K562 (cell line): ENCODE measurements around the gene OR2C3. TPM values are rescaled to one million over a fixed set of nuclear protein-coding genes. Genes with fewer than 3 reads are reported as not detected.
"Not testable (repeated sequence)": the region's sequence is repeated elsewhere in the genome, so short reads cannot be mapped to it uniquely, and the experiment has no call there.

Source experiments
- ATAC-seq: fragments of 200-7000 bp; cut with Tn5 transposase; 3 replicates; pipeline ENCODE4 v1.9.1; 2020; ENCODE audit warnings: moderate library complexity
- BruUV-seq: library from RNA; stranded (reverse); fragments of 400-500 nt; replicated peaks from 2 replicates; lab custom pipeline; 2021; lab: Mats Ljungman, UMichigan
- CTCF ChIA-PET: fragments of 300-600 bp; formaldehyde crosslinking; extraction: SDS; loops from one replicate; lab custom pipeline; 2021; ENCODE audit warnings: low intra/inter-chr PET ratio; lab: Yijun Ruan, JAX
- POLR2A ChIA-PET: fragments of 300-600, 350-650 bp; sonication (Branson Sonifier 250); formaldehyde crosslinking; extraction: SDS; loops from one replicate; lab custom pipeline; 2021; ENCODE audit warnings: antibody characterized with exemption, inconsistent platforms; lab: Yijun Ruan, JAX
- DNase-seq, 4 experiments: peaks; one replicate each; pipeline versions ENCODE4 v3.0.0 to v3.0.0-alpha.2; 2011 to 2018; ENCODE audit warnings: low spot score in 3 of 4, mixed read lengths in 3 of 4; ENCODE audit errors: extremely low read depth in 1 of 4
- FAIRE-seq: peaks from 2 replicates; lab custom pipeline; 2011; peaks lifted over from hg19 to GRCh38; lab: Jason Lieb, UNC
- H2AFZ ChIP-seq: 2 replicates; pipeline ENCODE4 v1.6.0; 2011; ENCODE audit warnings: low read depth, low read length, control low read depth, inconsistent platforms
- H3K27ac ChIP-seq: fragments of 200-600 bp; 3 replicates; pipeline ENCODE4 v1.8.0; 2011; ENCODE audit warnings: low read depth, mild to moderate bottlenecking, control low read depth, inconsistent platforms, low read length, moderate library complexity, mixed read lengths; ENCODE audit errors: extremely low read depth
- H3K27me3 ChIP-seq, 2 experiments: fragments of 300-600 bp in 1 of 2; 2 replicates in 1 of 2; 3 replicates in 1 of 2; pipeline versions ENCODE4 v1.6.0 to v1.8.0; 2011; ENCODE audit warnings: inconsistent platforms in 2 of 2, low read length in 2 of 2, mild to moderate bottlenecking in 1 of 2, mixed read lengths in 1 of 2, moderate library complexity in 1 of 2; ENCODE audit not compliant: control insufficient read depth in 2 of 2, insufficient read depth in 2 of 2
- H3K36me3 ChIP-seq: fragments of 300-600 bp; 3 replicates; pipeline ENCODE4 v1.8.0; 2011; ENCODE audit warnings: mild to moderate bottlenecking, low read length, inconsistent platforms; ENCODE audit not compliant: control insufficient read depth, insufficient read depth
- H3K4me1 ChIP-seq, 2 experiments: fragments of 200-600 bp in 1 of 2; replicated peaks in 1 of 2; 2 replicates in 1 of 2; 3 replicates in 1 of 2; pipeline versions ENCODE4 v1.5.1 to v1.8.0; 2011; ENCODE audit warnings: inconsistent platforms in 2 of 2, low read length in 2 of 2, mild to moderate bottlenecking in 1 of 2, mixed read lengths in 1 of 2, moderate library complexity in 1 of 2; ENCODE audit not compliant: control insufficient read depth in 2 of 2, insufficient read depth in 2 of 2
- H3K4me2 ChIP-seq: 2 replicates; pipeline ENCODE4 v1.6.1; 2011; ENCODE audit warnings: low read length, control low read depth, inconsistent platforms, mixed read lengths; ENCODE audit not compliant: insufficient read depth
- H3K4me3 ChIP-seq: fragments of 200-600 bp; sonication (generic), shearing (Covaris generic); 2 replicates; pipeline ENCODE4 v1.5.1; 2016; ENCODE audit warnings: control low read depth, inconsistent platforms
- H3K79me2 ChIP-seq: fragments of 200-600 bp; 3 replicates; pipeline ENCODE4 v1.8.0; 2011; ENCODE audit warnings: low read length, inconsistent platforms; ENCODE audit not compliant: control insufficient read depth, insufficient read depth
- H3K9ac ChIP-seq, 2 experiments: 2 replicates each; pipeline versions ENCODE4 v1.6.0 to v1.6.1; 2011; ENCODE audit warnings: low read depth in 2 of 2, low read length in 2 of 2, control low read depth in 1 of 2, inconsistent platforms in 1 of 2, mild to moderate bottlenecking in 1 of 2, mixed read lengths in 1 of 2; ENCODE audit not compliant: insufficient read depth in 1 of 2
- H3K9me1 ChIP-seq: one replicate; pipeline ENCODE4 v1.6.0; 2011; ENCODE audit warnings: inconsistent platforms, mild to moderate bottlenecking, low read length, moderate library complexity; ENCODE audit not compliant: control insufficient read depth, insufficient read depth
- H3K9me3 ChIP-seq: replicated peaks from 2 replicates; pipeline ENCODE4 v1.5.1; 2011; ENCODE audit warnings: low read depth, low read length, inconsistent platforms; ENCODE audit not compliant: control insufficient read depth, insufficient read depth
- H4K20me1 ChIP-seq: replicated peaks from 2 replicates; pipeline ENCODE4 v1.6.1; 2011; ENCODE audit warnings: low read length, inconsistent platforms, mixed read lengths; ENCODE audit not compliant: control insufficient read depth, insufficient read depth
- CTCF ChIP-seq, 3 experiments: IDR thresholded peaks in 2 of 3; conservative IDR thresholded peaks in 1 of 3; 2 replicates each; pipeline ENCODE4 v1.5.1; 2011 to 2012; ENCODE audit warnings: low read length in 3 of 3, mild to moderate bottlenecking in 3 of 3, control low read depth in 2 of 3, improper control_type of control experiment in 1 of 3, inconsistent platforms in 1 of 3, low read depth in 1 of 3, mixed read lengths in 1 of 3, moderate library complexity in 1 of 3; ENCODE audit not compliant: insufficient read depth in 2 of 3
- DEAF1 ChIP-seq: fragments of 450-650 bp; formaldehyde crosslinking; IDR thresholded peaks from 2 replicates; pipeline ENCODE4 v1.4.0; 2020; ENCODE audit warnings: mild to moderate bottlenecking, moderate library complexity
- MTA3 ChIP-seq: fragments of 450-650 bp; formaldehyde crosslinking; IDR thresholded peaks from 2 replicates; pipeline ENCODE4 v1.6.1; 2017; ENCODE audit warnings: mild to moderate bottlenecking, borderline replicate concordance
- SREBF2 ChIP-seq: sonication (generic); formaldehyde crosslinking; IDR thresholded peaks from 2 replicates; pipeline ENCODE4 v1.4.0; 2020; ENCODE audit warnings: mild to moderate bottlenecking, missing genetic modification reagents
- TCF7L2 ChIP-seq: fragments of 150-350 bp; IDR thresholded peaks from 2 replicates; pipeline ENCODE4 v1.6.1; 2016; ENCODE audit warnings: low read depth, mild to moderate bottlenecking, low read length, moderate library complexity
- ZNF316 ChIP-seq: fragments of 450-650 bp; IDR thresholded peaks from 2 replicates; pipeline ENCODE4 v1.6.1; 2016
- WGBS: fragments of 100-300 bp; shearing (Covaris generic); methylation state at CpG from one replicate; pipeline ENCODE4 v1.1.6; 2016; ENCODE audit warnings: low coverage, mixed read lengths; ENCODE audit not compliant: insufficient coverage; ENCODE audit errors: missing lambda C conversion rate; 5-methylcytosine and 5-hydroxymethylcytosine counted together
- in situ Hi-C: fragments of 300-500 bp; cut with MboI; formaldehyde crosslinking; loops from 4 replicates; pipeline ENCODE4 v1.15.0; 2018; ENCODE audit warnings: inconsistent platforms, mixed read lengths
- intact Hi-C: fragments of 100-400 bp; cut with micrococcal nuclease; formaldehyde crosslinking; loops from 2 replicates; pipeline ENCODE4 v1.14.2; 2022
- polyA plus RNA-seq, 8 experiments: library from polyadenylated mRNA; depleted of rRNA in 4 of 8; stranded (reverse) in 5 of 8; unstranded in 3 of 8; fragments of >200 nt; fragmentation: Nextera tagmentation in 2 of 8; fragmentation: Illumina TruSeq in 1 of 8; extraction: Ambion mirVana in 2 of 8; extraction: Trizol in 1 of 8; gene quantifications; 2 replicates each; pipeline versions ENCODE4 v1.2.1 to v1.2.3, GENCODE V29; 2011 to 2014; ENCODE audit warnings: inconsistent platforms in 1 of 8, missing spikeins in 1 of 8
- total RNA-seq, 7 experiments: library from RNA; depleted of rRNA in 6 of 7; stranded (reverse); fragments of >200 nt in 6 of 7; fragmentation: Illumina TruSeq in 2 of 7; extraction: Trizol in 2 of 7; gene quantifications; 2 replicates each; pipeline versions ENCODE4 v1.2.1 to v1.2.3, GENCODE V29; 2011 to 2021; ENCODE audit warnings: low replicate concordance in 1 of 7

The OR2C3 gene
- total and polyA plus RNA-seq, 9 of the 15 experiments (the other 6 are each of a cell fraction or from before 2014, with no cell fraction given), result under 0.01 to 0.05 (median 0.03) TPM; not detected in 4

GRCh38 chr1:247487057-247487456, 49.2 kb downstream of the OR2C3 start (continued):
- TF ChIP-seq DEAF1 (CRISPR knock-in tag) (peak; percentile 85), CTCF (IDR thresholded peaks at IDR 0.05 in 2 of 3, conservative IDR thresholded peaks at IDR 0.05 in 1 of 3; ENCODE audit: insufficient read depth in 2 of 3, low read depth in 1 of 3, low read length in 3 of 3) (peak; percentile 57 to 82 (median 63))

GRCh38 chr1:247482747-247483146, 53.5 kb downstream of the OR2C3 start:
- 0% methylated on average over 1 of the region's 1 CpG for WGBS
- H3K79me2 ChIP-seq, result no peaks in the 10 kb centered on the region
- no peak for ATAC-seq
- no TSS peak for BruUV-seq
- intact Hi-C loops, result no loop called here
- no peaks in the 10 kb centered on the region for H4K20me1 ChIP-seq
- H3K4me2 ChIP-seq, result no peak overlapping the region
- no peaks in the 10 kb centered on the region for H3K36me3 ChIP-seq
- peaks cover 0 to 10% of the 10 kb centered on the region in 2 experiments; a peak in 3 of 5 replicates for H3K27me3 ChIP-seq
- H3K4me3 ChIP-seq, result no peak overlapping the region
- in situ Hi-C loops, result no loop called here
- no peak for TF ChIP-seq ZNF316
- no peak for TF ChIP-seq SREBF2 (CRISPR knock-in tag)
- no peak for TF ChIP-seq MTA3
- no peak for TF ChIP-seq TCF7L2
- TF ChIP-seq, all 486 proteins: peak for 0
- Histone ChIP-seq H3K27ac (no peak overlapping the region), H3K4me1 (no peaks in the 10 kb centered on the region; a peak in 1 of 5 replicates), H3K9me1 (no peaks in the 10 kb centered on the region), H3K9ac (no peak overlapping the region), H3K9me3 (no peaks in the 10 kb centered on the region), H2AFZ (no peak overlapping the region)
- DNase-seq, result no peak
- POLR2A ChIA-PET, result interaction anchor here (0.7 kb wide), 1 partner anchor 52 kb away, joined by 3 read pairs; no protein-coding TSS in a partner anchor
- FAIRE-seq, result no peak
- CTCF ChIA-PET, result no interaction called here

- H3K4me2 ChIP-seq, H3K9me1 ChIP-seq, FAIRE-seq, H2AFZ ChIP-seq, H3K79me2 ChIP-seq, H3K27ac ChIP-seq, DNase-seq, H3K9ac ChIP-seq, H3K4me3 ChIP-seq, CTCF ChIA-PET, intact Hi-C loops, ATAC-seq, H3K36me3 ChIP-seq, BruUV-seq, in situ Hi-C loops, H3K9me3 ChIP-seq, H3K4me1 ChIP-seq, H4K20me1 ChIP-seq: not testable (repeated sequence)
- H3K27me3 ChIP-seq, result peaks cover 0 to 10% of the 10 kb centered on the region in 2 experiments; a peak in 2 of 5 replicates
- WGBS, result 5% methylated on average over 6 of the region's 6 CpGs
- POLR2A ChIA-PET, result interaction anchor here (0.6 kb wide), 1 partner anchor 86 kb away, joined by 3 read pairs; no protein-coding TSS in a partner anchor
Measured at GRCh38 chr1:247476328-247477058, 59.7 kb downstream of the OR2C3 start.
